ENCODE data around the gene SORD. TPM values are rescaled to one million over a fixed set of nuclear protein-coding genes. Genes with fewer than 3 reads are reported as not detected.

SORD gene
- total and polyA plus RNA-seq, 10 of the 15 experiments (the other 5 are each of a cell fraction or from before 2014, with no cell fraction given) = 7.5 to 51.6 (median 40.1) TPM

DNA sequence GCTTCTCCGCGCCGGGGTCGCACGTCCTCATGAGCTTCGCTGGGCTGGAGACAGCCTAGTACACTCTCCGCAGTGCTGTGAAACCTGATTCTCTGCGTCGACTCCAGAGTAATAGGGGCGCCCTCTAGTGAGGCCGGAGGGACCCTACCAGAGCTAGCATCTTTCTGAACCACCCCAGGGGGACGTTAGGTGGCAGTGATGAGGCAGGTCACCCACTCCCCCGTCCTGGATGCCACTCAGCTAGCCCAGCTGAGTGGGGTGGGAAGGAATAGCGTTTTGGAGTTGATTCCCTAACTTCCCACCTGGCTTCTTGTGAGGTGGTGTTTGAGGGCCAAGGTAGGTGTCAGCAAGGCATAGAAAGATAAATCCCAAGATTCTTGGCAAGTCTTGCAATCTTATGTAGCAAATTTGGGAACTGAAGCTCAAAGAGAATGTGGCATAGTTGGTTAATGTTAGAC is 95.2 kb downstream of the SORD start (continued):
- TF ChIP-seq, protein P1, sequence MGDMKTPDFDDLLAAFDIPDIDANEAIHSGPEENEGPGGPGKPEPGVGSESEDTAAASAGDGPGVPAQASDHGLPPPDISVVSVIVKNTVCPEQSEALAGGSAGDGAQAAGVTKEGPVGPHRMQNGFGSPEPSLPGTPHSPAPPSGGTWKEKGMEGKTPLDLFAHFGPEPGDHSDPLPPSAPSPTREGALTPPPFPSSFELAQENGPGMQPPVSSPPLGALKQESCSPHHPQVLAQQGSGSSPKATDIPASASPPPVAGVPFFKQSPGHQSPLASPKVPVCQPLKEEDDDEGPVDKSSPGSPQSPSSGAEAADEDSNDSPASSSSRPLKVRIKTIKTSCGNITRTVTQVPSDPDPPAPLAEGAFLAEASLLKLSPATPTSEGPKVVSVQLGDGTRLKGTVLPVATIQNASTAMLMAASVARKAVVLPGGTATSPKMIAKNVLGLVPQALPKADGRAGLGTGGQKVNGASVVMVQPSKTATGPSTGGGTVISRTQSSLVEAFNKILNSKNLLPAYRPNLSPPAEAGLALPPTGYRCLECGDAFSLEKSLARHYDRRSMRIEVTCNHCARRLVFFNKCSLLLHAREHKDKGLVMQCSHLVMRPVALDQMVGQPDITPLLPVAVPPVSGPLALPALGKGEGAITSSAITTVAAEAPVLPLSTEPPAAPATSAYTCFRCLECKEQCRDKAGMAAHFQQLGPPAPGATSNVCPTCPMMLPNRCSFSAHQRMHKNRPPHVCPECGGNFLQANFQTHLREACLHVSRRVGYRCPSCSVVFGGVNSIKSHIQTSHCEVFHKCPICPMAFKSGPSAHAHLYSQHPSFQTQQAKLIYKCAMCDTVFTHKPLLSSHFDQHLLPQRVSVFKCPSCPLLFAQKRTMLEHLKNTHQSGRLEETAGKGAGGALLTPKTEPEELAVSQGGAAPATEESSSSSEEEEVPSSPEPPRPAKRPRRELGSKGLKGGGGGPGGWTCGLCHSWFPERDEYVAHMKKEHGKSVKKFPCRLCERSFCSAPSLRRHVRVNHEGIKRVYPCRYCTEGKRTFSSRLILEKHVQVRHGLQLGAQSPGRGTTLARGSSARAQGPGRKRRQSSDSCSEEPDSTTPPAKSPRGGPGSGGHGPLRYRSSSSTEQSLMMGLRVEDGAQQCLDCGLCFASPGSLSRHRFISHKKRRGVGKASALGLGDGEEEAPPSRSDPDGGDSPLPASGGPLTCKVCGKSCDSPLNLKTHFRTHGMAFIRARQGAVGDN (IDR thresholded peaks at IDR 0.05) = no peak
- TF ChIP-seq SIN3A (IDR thresholded peaks at IDR 0.05; ENCODE audit: low read depth, low read length) (no peak), BCL11A (IDR thresholded peaks at IDR 0.05; ENCODE audit: low read depth, low read length) (no peak), IKZF2 (IDR thresholded peaks at IDR 0.05) (no peak), MTA3 (IDR thresholded peaks at IDR 0.05; ENCODE audit: borderline replicate concordance, low read length) (no peak), CBX3 (IDR thresholded peaks at IDR 0.05; ENCODE audit: borderline replicate concordance, low read depth) (no peak), RFX5 (IDR thresholded peaks at IDR 0.05; ENCODE audit: low read depth, low read length) (no peak), GABPA (IDR thresholded peaks at IDR 0.05; ENCODE audit: low read depth) (no peak), POU2F2 (IDR thresholded peaks at IDR 0.05; ENCODE audit: borderline replicate concordance, low read depth, low read length) (peak; percentile 48; the same call in 1 of the 3 replicates), EP300 (IDR thresholded peaks at IDR 0.05; ENCODE audit: borderline replicate concordance in 1 of 2, control insufficient read depth in 1 of 2, low read depth in 2 of 2, low read length in 2 of 2) (no peak), PAX8 (IDR thresholded peaks at IDR 0.05) (no peak), KDM1A (IDR thresholded peaks at IDR 0.05; ENCODE audit: borderline replicate concordance) (no peak), MXI1 (IDR thresholded peaks at IDR 0.05; ENCODE audit: low read depth, low read length) (no peak), NR2C1 (IDR thresholded peaks at IDR 0.05) (no peak), STAT3 (IDR thresholded peaks at IDR 0.05; ENCODE audit: low read depth, low read length) (no peak), ESRRA (IDR thresholded peaks at IDR 0.05; ENCODE audit: low read length) (no peak)
- TF ChIP-seq, protein P2, sequence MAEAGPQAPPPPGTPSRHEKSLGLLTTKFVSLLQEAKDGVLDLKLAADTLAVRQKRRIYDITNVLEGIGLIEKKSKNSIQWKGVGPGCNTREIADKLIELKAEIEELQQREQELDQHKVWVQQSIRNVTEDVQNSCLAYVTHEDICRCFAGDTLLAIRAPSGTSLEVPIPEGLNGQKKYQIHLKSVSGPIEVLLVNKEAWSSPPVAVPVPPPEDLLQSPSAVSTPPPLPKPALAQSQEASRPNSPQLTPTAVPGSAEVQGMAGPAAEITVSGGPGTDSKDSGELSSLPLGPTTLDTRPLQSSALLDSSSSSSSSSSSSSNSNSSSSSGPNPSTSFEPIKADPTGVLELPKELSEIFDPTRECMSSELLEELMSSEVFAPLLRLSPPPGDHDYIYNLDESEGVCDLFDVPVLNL (IDR thresholded peaks at IDR 0.05; ENCODE audit: low read depth, low read length) = no peak
- TF ChIP-seq, protein P3, sequence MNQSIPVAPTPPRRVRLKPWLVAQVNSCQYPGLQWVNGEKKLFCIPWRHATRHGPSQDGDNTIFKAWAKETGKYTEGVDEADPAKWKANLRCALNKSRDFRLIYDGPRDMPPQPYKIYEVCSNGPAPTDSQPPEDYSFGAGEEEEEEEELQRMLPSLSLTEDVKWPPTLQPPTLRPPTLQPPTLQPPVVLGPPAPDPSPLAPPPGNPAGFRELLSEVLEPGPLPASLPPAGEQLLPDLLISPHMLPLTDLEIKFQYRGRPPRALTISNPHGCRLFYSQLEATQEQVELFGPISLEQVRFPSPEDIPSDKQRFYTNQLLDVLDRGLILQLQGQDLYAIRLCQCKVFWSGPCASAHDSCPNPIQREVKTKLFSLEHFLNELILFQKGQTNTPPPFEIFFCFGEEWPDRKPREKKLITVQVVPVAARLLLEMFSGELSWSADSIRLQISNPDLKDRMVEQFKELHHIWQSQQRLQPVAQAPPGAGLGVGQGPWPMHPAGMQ (IDR thresholded peaks at IDR 0.05; ENCODE audit: borderline replicate concordance) = no peak
- TF ChIP-seq, protein P4, sequence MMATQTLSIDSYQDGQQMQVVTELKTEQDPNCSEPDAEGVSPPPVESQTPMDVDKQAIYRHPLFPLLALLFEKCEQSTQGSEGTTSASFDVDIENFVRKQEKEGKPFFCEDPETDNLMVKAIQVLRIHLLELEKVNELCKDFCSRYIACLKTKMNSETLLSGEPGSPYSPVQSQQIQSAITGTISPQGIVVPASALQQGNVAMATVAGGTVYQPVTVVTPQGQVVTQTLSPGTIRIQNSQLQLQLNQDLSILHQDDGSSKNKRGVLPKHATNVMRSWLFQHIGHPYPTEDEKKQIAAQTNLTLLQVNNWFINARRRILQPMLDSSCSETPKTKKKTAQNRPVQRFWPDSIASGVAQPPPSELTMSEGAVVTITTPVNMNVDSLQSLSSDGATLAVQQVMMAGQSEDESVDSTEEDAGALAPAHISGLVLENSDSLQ (IDR thresholded peaks at IDR 0.05) = peak; percentile 81

All from GM12878 (cell line).